SK-MEL-5 (cell line): Measurements from ENCODE around the gene TDRKH. TPM values are rescaled to one million over a fixed set of nuclear protein-coding genes. Genes with fewer than 3 reads are reported as not detected.

Experiments
- DNase-seq: peaks from one replicate; pipeline ENCODE4 v3.0.0-alpha.2; 2016; ENCODE audit warnings: low read depth, low spot score
- in situ Hi-C: cut with HindIII; loops from 2 replicates; pipeline ENCODE4 v1.10.0; 2016; ENCODE audit warnings: low sequenced_read_pairs, high pct_unique_total_duplicates, low pct_unique_long_range_greater_than_20kb
- polyA plus RNA-seq, 2 experiments: library from polyadenylated mRNA; depleted of rRNA; stranded (reverse); fragments of >200 nt; gene quantifications; 2 replicates each; pipeline ENCODE4 v1.2.3, GENCODE V29; 2015
- total RNA-seq: library from RNA; depleted of rRNA; stranded (reverse); fragments of >200 nt; shearing (Covaris generic); gene quantifications from 2 replicates; pipeline ENCODE4 v1.2.3, GENCODE V29; 2014; rRNA removed

TDRKH gene, protein sequence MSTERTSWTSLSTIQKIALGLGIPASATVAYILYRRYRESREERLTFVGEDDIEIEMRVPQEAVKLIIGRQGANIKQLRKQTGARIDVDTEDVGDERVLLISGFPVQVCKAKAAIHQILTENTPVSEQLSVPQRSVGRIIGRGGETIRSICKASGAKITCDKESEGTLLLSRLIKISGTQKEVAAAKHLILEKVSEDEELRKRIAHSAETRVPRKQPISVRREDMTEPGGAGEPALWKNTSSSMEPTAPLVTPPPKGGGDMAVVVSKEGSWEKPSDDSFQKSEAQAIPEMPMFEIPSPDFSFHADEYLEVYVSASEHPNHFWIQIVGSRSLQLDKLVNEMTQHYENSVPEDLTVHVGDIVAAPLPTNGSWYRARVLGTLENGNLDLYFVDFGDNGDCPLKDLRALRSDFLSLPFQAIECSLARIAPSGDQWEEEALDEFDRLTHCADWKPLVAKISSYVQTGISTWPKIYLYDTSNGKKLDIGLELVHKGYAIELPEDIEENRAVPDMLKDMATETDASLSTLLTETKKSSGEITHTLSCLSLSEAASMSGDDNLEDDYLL
- 7.7 and 10.9 TPM in 2 replicates for total RNA-seq
- polyA plus RNA-seq (2015; cell fraction: cytosol; rRNA removed) = 9.7 and 11.8 TPM in 2 replicates
- polyA plus RNA-seq (2015; cell fraction: nucleus; rRNA removed) = 6.7 and 9.4 TPM in 2 replicates

DNA sequence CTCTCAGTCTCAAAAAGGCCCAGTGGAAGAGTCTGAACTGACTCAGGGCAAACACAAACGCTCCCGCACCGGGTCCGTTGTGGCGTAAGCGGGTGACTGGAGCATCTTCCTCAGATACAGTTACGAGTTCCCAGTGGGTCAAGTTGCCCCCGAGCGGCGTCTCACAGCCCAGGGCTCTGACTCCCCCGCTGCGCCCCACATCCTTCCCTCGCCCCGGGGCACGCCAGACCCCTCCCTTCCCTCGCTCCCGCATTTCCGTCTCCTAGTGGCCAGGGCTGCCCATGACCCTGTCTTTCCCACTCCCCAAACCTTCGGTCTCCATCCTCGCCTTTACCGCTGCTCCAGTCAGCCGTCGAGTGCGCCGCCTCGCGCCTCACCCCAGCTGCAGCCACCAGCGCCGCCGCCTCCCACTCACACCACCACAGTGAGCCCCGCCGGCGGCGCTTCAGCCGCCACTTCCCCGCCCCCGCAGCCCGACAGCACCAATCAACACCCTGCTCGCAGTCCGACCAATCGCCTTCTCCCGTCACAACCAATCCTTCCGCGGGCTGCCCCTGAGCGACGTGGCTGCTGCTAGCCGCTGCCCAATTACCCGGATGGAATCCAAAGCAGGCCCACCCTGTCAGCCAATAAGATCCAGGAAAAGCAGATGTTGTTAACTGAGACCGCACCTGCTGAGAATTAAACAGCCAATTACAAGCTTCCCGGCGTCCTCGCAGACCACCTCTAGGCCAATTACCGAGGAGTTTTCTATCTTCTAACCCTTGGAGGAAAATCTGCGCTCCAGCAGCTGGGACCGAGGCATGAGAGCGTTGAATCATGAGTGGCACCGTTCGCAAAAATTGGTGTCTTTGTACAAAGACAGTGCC is at the start of gene TDRKH:
TDRKH (minus strand) TSS at position 430 of the 869 bp plus-strand sequence. CDS start 7,478 bp downstream, outside the sequence.
- in situ Hi-C loops = no loop called here
- DNase-seq = peak; percentile 100

DNA sequence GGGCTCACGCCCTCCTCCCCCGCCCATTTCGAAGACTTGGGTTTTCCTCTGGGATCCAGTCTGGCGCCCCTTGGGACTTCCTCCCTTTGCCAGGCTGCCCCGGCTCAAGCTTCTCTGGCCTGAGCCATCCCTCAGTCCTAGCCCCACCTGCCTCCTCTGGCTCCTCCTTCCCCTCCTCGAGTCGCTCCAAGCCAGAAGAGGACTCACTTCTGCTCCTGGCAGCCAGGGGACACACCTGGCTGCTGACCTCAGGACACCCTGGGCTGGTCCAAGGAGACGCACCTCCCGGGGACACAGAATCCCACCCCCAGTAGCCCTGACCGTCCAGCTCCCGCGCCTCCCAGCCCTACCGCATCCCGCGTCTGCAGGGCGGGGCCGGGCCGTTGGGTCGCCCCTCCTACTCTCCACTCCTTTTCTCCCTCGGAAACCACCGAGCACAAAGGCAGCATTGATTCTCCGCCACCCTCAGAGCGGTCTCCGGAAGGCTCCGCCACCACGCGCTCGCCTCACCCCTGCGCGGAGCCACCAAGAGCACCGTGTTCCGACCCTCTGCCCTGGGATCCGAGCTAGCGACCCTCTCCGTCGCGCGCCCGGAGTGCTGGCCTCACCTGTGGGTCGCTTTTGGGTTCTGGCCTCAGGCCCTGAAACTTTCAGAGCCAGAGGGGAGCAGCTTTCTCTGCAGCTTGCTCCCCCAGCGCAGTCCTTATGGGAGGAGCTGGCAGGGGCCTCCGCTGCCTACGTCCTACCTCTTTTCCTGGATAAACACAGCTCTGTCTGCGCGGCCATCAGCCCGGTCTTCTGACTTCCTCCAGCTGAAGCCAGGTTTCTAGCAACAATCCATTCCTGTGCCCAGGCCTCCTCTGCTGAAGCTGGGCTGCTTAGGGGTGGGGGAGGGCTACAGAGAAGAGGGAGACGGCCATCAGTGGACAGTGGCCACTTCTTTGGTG is 49.4 kb upstream of the TDRKH start, which contains the start of gene C2CD4D:
C2CD4D (minus strand) TSS at position 364 of the 947 bp plus-strand sequence. CDS start 831 bp downstream, outside the sequence.
- DNase-seq = peak; percentile 99
- in situ Hi-C loops = no loop called here

DNA sequence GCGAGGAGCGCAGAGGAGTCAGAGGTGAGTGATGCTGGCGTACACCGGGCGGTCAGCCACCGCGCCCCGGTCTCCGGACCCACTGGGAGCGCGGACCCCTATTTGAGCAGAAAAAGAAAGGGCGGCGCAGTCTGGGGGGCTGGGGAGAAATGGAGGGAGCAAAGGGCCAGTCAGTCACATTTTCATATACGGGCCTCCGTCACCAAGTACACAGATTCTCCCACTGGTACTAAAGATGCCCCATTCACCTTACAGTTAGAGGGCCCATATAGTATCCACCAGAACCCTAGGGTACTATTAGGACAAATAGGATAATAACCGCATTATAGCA is 48.7 kb upstream of the TDRKH start:
- in situ Hi-C loops = no loop called here
- no peak for DNase-seq

DNA sequence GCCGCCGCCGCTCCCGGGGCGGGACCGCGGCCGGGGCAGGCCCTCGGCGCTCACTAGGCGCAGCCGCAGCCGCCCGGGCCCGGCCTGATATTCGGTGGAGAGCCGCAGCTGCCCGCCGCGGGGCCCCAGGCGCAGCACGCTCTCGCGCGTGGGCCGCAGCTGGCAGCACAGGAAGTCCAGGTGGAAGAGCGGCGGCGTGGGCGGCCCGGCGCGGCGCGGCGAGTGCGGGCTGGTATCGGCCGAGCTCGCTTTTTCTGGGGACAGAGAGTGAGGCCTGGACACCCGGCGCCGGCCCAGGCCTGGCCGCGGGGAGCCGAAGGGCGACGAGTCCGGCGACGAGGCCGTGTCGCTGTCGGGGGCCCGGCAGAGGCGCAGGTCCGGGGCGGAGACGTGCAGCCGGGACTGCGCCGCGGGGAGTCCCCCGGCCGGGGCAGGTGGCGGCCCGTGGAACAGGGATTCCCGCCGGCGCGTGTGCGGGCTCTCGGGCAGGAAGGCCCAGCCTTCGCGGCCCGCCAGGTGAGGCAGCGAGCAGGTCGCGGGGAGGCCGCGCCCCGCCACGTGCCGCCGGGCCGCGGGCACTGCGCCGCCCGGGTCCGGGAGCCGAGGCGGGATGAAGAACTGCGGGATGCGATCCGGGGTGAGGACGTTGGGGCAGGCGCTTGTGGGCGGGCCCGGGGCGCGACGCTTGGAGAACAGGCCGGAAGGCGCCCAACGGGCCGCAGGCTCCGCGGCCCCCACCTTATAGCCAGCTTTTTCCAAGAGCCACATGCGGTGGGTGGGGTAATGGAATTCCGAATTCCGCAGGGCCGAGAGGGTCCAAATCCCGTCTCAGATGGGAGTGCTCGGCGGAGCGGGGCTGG is 48.2 kb upstream of the TDRKH start:
- in situ Hi-C loops = no loop called here
- no peak for DNase-seq

DNA sequence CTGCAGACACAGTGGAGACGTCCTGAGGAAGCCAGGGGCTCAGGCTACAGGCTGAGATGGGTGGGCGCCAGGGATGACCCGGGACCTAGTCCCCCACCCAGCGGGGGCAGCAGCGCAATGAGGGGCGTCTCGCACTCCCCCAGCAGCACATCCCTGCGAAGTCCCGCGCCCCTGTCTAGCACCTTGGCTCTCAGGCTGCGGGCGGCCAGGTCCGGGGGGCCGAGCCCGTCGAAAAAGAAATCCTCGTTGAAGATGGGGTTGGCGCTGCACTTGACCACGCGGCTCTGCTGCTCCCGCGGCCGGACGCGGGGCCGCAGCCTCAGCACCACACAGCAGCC is 47.6 kb upstream of the TDRKH start:
- DNase-seq = no peak
- in situ Hi-C loops = no loop called here

DNA sequence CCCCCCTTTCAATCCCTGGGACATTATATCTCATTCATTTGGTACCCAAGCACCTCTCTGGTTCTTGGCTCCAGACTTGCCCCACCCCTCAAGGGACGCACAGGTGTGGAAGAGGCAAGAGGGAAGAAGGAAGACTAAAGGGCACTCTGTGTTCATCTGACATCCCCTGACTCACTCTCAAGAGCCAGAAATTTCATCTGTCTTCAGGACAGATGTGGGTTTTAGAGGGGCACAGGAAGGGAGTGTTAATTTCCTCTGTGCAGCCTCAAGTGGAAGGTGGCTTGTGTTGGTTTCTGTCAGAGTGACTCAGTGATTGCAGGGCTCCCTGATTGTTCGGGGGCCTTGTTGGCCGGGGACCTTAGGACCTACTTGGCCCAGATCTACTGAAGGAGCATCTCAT is 46.9 kb upstream of the TDRKH start:
- in situ Hi-C loops = no loop called here
- no peak for DNase-seq

DNA sequence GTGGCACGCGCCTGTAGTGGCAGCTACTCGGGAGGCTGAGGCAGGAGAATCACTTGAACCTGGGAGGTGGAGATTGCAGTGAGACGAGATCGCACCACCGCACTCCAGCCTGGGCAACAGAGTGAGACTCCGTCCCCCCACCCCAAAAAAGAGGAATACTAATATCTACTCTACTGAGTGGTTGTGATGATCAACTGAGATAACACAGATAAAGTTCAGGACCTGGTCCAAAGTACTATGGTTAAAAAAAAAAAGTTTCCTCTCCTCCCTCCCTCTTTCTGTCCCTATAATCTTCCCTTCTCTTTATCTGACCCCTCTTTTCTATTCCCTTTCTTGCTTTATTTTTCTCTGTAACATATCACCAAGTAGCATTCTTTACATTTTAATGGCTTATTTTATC is 45.3 kb upstream of the TDRKH start:
- no peak for DNase-seq
- in situ Hi-C loops = no loop called here

DNA sequence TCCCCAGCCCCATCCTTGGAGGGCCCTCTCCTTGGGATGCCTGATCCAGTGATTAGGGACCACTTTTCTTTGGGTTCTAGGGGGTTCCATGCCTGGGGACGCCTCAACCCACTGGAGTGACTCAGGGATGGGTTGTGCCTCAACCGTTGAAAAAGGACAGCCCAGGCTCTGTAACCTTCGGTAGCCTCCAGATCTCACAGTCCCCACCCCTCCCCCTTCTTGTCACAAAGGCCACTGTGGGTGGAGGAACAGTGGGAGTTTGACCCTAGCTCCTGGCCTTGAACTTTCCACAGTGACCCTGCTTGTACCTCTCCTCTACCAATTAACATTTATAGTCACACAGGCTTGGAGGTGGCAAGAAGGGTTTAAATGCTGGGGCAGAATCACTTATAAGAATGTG is 43.9 kb upstream of the TDRKH start:
- DNase-seq = no peak
- in situ Hi-C loops = no loop called here

DNA sequence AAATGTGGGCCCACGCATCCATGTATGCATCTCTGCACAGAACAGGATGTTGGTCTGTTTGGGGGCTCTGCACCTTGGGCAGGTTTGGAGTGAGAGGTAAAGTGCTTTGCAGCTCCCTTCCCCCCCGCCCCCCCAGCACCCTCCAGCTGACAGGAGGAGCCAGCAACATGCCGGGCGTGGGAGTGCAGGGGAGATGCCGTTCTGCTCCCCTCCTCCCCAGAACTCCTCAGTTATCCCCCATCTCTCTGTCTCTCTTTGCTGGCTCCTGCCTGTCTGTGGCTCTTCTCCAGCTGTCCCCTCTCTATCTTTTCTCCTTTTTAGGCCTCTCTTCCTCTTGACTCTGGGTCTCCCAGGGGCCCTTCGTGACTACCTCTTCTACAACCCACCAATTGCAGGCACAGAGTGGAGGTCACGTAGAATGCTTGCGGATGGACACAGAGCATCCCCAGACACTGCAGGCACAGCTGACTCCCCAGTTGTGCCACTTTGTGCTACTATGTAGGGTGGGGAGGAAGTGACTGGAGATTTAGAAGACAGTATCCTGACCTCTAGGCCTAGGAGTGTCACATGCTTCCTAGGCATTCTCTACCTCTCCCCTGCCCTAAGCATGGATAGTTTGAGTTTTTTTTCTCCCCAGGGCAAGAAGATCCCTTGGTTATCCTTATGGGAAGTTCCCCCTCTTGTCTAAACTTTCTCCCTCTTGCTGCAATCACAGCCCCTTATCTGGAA is 43.0 kb upstream of the TDRKH start:
- in situ Hi-C loops = no loop called here
- DNase-seq = no peak

DNA sequence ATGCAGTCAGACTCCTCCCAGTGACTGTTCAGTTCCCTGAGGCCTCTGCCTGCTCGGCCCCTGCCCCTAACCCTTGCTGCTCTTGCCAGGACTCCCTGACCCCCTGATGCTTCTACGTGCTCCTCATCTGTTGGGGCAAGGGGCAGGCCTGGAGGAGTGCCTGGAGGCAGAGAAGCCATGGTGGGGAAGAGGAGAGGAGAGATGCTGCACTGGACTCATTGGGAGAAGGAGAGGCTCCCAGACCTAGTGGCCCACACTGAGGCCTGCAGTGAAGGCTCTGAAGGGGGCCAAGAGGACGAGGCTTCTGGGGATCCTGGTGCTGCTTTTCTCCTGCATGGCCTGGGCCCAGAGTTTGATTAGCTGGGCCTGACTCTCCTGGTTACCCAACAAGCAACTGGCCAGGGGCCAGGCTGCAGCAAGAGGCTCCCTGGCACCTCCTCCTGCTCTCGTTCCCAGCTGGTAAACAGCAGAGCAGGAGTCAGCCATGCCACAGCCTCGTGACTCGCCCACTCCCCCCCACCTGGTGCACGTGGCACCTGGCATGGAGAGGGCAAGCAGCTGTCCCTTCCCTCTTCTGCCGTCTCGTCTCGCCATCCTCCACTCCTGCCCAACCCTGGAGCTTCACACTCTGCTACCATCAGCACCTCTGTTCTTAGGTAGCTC is 42.1 kb upstream of the TDRKH start:
- in situ Hi-C loops = no loop called here
- DNase-seq = no peak

DNA sequence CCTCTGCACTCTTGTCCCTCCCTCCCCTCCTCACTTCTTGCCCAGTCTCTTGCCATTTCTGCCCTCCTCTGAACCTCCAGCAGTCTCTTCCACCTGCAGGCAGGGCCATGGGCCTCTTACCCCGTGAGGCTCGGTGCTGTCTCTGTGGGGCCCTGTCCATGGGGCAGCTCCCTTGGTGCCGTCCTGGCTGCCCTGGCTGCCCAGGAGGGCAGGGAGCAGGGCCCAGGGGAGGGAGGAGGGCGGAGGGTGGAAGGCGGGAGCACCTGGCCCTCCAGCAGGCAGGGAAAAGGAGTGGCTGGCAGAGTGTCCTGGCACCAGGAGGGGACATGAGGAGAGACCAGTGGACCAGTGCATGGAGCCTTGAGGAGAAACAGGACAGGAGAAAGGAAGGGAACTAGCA is 41.3 kb upstream of the TDRKH start, which contains the start of gene RORC:
RORC (minus strand) TSS at position 198 of the 400 bp plus-strand sequence; CDS start at position 160, 38 bp downstream.
- DNase-seq = no peak
- in situ Hi-C loops = no loop called here

DNA sequence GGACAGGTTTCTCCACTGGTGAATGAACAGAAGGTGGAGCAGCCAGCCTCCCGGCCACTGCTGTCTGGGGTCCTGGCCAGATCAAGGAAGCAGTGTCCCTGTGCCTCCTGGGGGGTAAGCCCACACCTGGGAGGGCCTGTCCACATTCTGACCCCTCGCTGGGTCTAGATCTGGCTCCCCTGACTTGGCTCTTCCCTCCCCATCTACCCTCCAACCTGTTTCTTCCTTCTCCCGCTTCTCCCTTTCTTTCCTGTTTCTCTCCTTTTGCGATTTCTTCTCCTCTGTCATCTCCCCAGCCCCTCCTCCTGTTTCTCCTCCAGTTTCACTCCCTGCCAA is 40.9 kb upstream of the TDRKH start:
- in situ Hi-C loops = no loop called here
- no peak for DNase-seq

DNA sequence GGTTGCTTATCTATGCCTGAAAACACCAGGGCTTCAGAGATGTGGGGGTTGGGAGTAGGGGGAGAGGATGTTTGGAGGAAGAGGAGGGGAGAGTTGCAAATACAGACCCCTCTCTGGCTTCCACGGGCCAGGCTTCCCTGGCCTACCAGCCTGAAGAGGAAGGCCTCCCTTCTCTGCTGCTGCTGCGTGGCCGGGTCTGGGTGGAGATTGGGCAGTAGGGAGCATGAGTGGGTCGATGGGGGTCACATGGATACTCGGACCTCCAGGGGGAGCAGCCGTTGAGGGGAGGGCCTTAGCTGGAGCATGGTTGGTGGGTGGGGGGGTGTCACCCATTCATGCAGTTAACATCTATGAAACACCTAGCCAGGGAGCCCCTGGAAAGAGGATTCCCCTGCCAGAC is 39.8 kb upstream of the TDRKH start:
- in situ Hi-C loops = no loop called here
- no peak for DNase-seq

DNA sequence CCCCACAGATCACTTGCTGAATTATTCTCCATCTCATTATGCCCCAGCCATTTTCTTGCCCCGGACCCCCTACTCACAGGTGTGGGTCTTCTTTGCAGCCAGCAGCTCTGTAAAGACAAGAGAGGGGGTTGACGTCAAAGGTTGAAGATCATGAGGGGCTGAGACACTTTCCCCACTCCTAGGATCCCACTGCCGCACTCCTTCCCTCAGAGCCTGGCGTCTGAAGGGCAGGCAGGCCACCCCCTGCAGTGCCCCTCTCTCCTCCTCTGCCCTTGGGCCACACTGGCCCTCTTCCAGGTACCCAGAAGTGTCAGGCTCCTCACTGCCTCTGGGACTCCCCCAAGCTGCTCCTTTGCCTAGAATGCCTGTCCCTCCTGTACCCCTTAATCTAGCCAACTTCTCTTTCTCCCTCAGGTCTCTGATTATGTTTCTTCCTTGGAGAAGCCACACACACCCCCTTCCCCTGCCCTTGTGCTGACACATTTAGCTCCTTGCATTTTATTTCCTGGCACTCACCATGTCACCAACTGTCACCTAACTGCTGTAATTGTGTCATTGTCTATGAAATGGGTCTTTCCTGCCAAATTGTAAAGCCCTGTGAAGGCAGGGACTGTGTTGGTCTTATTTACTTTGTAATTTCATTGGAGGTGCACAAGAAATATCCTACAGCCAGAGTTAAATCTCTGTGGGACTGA is 39.2 kb upstream of the TDRKH start:
- no peak for DNase-seq
- in situ Hi-C loops = no loop called here

DNA sequence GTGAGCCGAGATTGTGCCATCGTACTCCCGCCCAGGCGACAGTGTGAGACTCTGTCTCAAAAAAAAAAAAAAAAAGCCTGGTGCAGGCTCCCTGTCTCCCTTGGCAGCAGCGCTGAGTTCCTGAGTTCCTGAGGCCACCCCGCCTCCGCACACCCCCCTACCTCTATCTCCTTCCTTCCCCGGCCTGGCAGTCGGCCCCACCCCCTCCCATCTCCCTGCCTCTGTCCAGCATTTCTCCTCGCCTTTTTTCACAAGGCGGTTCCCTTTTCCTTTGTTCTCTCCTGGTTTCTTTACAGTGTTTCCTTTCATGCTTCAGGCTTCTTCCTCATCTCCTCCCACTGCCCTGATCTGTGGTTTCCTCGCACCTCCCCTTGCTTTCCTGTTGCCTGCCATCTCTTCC is 38.6 kb upstream of the TDRKH start:
- peak; percentile 83 for DNase-seq
- in situ Hi-C loops = no loop called here
